Stimulated activated naive CD8-positive, alpha-beta T cell treated with anti-CD3 and anti-CD28 coated beads, Interleukin-15, amount 100 ng/mL, for 72 hours (primary cell): ENCODE measurements around the gene ZNF436.

Experiments
- ATAC-seq: fragments of 150-1000 bp; cut with Tn5 transposase; 2 replicates; pipeline ENCODE4 v1.10.0; 2021; ENCODE audit warnings: mild to moderate bottlenecking, moderate library complexity
- DNase-seq, 2 donors: peaks; one replicate each; pipeline ENCODE4 v3.0.0; 2021 to 2022
- H3K27ac Mint-ChIP-seq, 2 donors: one replicate each; pipeline ENCODE4 v1.8.0; 2022; ENCODE audit warnings: mild to moderate bottlenecking in 2 of 2, mixed read lengths in 2 of 2, moderate library complexity in 2 of 2
- H3K27me3 Mint-ChIP-seq: one replicate; pipeline ENCODE4 v1.8.0; 2022; ENCODE audit warnings: mixed read lengths
- H3K4me1 Mint-ChIP-seq: one replicate; pipeline ENCODE4 v1.8.0; 2022; ENCODE audit warnings: mild to moderate bottlenecking, mixed read lengths
- H3K4me3 Mint-ChIP-seq, 2 donors: one replicate each; pipeline ENCODE4 v1.8.0; 2022; ENCODE audit warnings: mild to moderate bottlenecking in 2 of 2, mixed read lengths in 2 of 2, moderate library complexity in 1 of 2
- H3K9me3 Mint-ChIP-seq, 2 donors: one replicate each; pipeline ENCODE4 v1.8.0; 2022; ENCODE audit warnings: mixed read lengths in 2 of 2

Gene ZNF436

GRCh38 chr1:23369335-23370013, at the start of gene ZNF436:
Gene ZNF436, minus strand, starts transcription at chr1:23369836. Its CDS starts 1,831 bp downstream, at chr1:23368005.
- ATAC-seq (no peak), DNase-seq (peak; percentile 4 to 26)
- Mint-ChIP-seq H3K4me3 (peak within 1 kb of the TSS; percentile 98), H3K27me3 (no peaks in the 10 kb centered on the region), H3K4me1 (peaks cover 47% of the 10 kb centered on the region), H3K27ac (peak within 1 kb of the TSS; percentile 98), H3K9me3 (peaks cover 0 to 9% of the 10 kb centered on the region in 2 donors)

- H3K9me3 Mint-ChIP-seq = no peaks in the 10 kb centered on the region
- peaks cover 26% of the 10 kb centered on the region for H3K4me1 Mint-ChIP-seq
- no peak for DNase-seq
- H3K27ac Mint-ChIP-seq = no peak overlapping the region
- no peak for ATAC-seq
- H3K27me3 Mint-ChIP-seq = peaks cover 4% of the 10 kb centered on the region
- H3K4me3 Mint-ChIP-seq = no peak overlapping the region
Measured at GRCh38 chr1:23419180-23419579, 49.5 kb upstream of the ZNF436 start.

- no peaks in the 10 kb centered on the region for H3K27me3 Mint-ChIP-seq
- H3K4me3 Mint-ChIP-seq = no peak overlapping the region
- peak overlapping the region in 1 of 2 donors; percentile 48 for H3K27ac Mint-ChIP-seq
- peaks cover 9% of the 10 kb centered on the region for H3K4me1 Mint-ChIP-seq
- DNase-seq = no peak
- ATAC-seq = no peak
- no peaks in the 10 kb centered on the region for H3K9me3 Mint-ChIP-seq
Measured at GRCh38 chr1:23417570-23417969, 47.9 kb upstream of the ZNF436 start.

- no peaks in the 10 kb centered on the region for H3K27me3 Mint-ChIP-seq
- ATAC-seq (no peak), DNase-seq (no peak)
- H3K4me3 Mint-ChIP-seq = no peak overlapping the region
- H3K27ac Mint-ChIP-seq = no peak overlapping the region
- H3K4me1 Mint-ChIP-seq = peaks cover 3% of the 10 kb centered on the region
- no peaks in the 10 kb centered on the region for H3K9me3 Mint-ChIP-seq
Measured at GRCh38 chr1:23416964-23417363, 47.3 kb upstream of the ZNF436 start.

- Mint-ChIP-seq H3K4me3 (no peak overlapping the region), H3K4me1 (peaks cover 7% of the 10 kb centered on the region), H3K9me3 (no peaks in the 10 kb centered on the region), H3K27ac (no peak overlapping the region), H3K27me3 (no peaks in the 10 kb centered on the region)
- DNase-seq (no peak), ATAC-seq (no peak)
Measured at GRCh38 chr1:23408797-23409290, 39.2 kb upstream of the ZNF436 start.

GRCh38 chr1:23407016-23407630, 37.5 kb upstream of the ZNF436 start:
- ATAC-seq (no peak), DNase-seq (no peak)
- Mint-ChIP-seq H3K27ac (no peak overlapping the region), H3K4me1 (peaks cover 11% of the 10 kb centered on the region), H3K9me3 (no peaks in the 10 kb centered on the region), H3K27me3 (no peaks in the 10 kb centered on the region), H3K4me3 (no peak overlapping the region)

- H3K27me3 Mint-ChIP-seq = no peaks in the 10 kb centered on the region
- H3K4me3 Mint-ChIP-seq = no peak overlapping the region
- DNase-seq (no peak), ATAC-seq (no peak)
- H3K4me1 Mint-ChIP-seq = peaks cover 11% of the 10 kb centered on the region
- no peaks in the 10 kb centered on the region for H3K9me3 Mint-ChIP-seq
- no peak overlapping the region for H3K27ac Mint-ChIP-seq
Measured at GRCh38 chr1:23405946-23406345, 36.3 kb upstream of the ZNF436 start.

GRCh38 chr1:23403735-23404486, 34.3 kb upstream of the ZNF436 start:
- H3K4me3 Mint-ChIP-seq = peak overlapping the region in 1 of 2 donors; percentile 51
- ATAC-seq = peak; percentile 95
- peak; percentile 79 to 83 for DNase-seq
- H3K27me3 Mint-ChIP-seq = no peaks in the 10 kb centered on the region
- H3K4me1 Mint-ChIP-seq = peaks cover 11% of the 10 kb centered on the region
- H3K27ac Mint-ChIP-seq = peak overlapping the region in 1 of 2 donors; percentile 43
- H3K9me3 Mint-ChIP-seq = no peaks in the 10 kb centered on the region

- DNase-seq (no peak), ATAC-seq (peak; percentile 6)
- H3K27ac Mint-ChIP-seq = no peak overlapping the region
Measured at GRCh38 chr1:23403355-23403734, 33.7 kb upstream of the ZNF436 start.

GRCh38 chr1:23403038-23403336, 33.4 kb upstream of the ZNF436 start:
- no peak for ATAC-seq
- peaks cover 11% of the 10 kb centered on the region for H3K4me1 Mint-ChIP-seq
- H3K9me3 Mint-ChIP-seq = no peaks in the 10 kb centered on the region
- H3K4me3 Mint-ChIP-seq = no peak overlapping the region
- DNase-seq = no peak
- H3K27me3 Mint-ChIP-seq = no peaks in the 10 kb centered on the region
- H3K27ac Mint-ChIP-seq = no peak overlapping the region

More at GRCh38 chr1:23403355-23403734, 33.7 kb upstream of the ZNF436 start:
- Mint-ChIP-seq H3K9me3 (no peaks in the 10 kb centered on the region), H3K4me3 (no peak overlapping the region), H3K4me1 (peaks cover 11% of the 10 kb centered on the region), H3K27me3 (no peaks in the 10 kb centered on the region)

GRCh38 chr1:23402286-23403037, 32.8 kb upstream of the ZNF436 start:
- no peaks in the 10 kb centered on the region for H3K27me3 Mint-ChIP-seq
- no peak for DNase-seq
- ATAC-seq = no peak
- peak overlapping the region in 1 of 2 donors; percentile 85 for H3K27ac Mint-ChIP-seq
- H3K4me3 Mint-ChIP-seq = no peak overlapping the region
- H3K4me1 Mint-ChIP-seq = peaks cover 11% of the 10 kb centered on the region
- no peaks in the 10 kb centered on the region for H3K9me3 Mint-ChIP-seq

- no peak overlapping the region for H3K27ac Mint-ChIP-seq
- ATAC-seq (no peak), DNase-seq (no peak)
- peaks cover 11% of the 10 kb centered on the region for H3K4me1 Mint-ChIP-seq
- no peaks in the 10 kb centered on the region for H3K27me3 Mint-ChIP-seq
- H3K9me3 Mint-ChIP-seq = no peaks in the 10 kb centered on the region
- no peak overlapping the region for H3K4me3 Mint-ChIP-seq
Measured at GRCh38 chr1:23401313-23401712, 31.7 kb upstream of the ZNF436 start.

GRCh38 chr1:23400324-23401114, 30.9 kb upstream of the ZNF436 start:
- ATAC-seq (no peak), DNase-seq (no peak)
- H3K4me1 Mint-ChIP-seq = peaks cover 17% of the 10 kb centered on the region
- H3K9me3 Mint-ChIP-seq = no peaks in the 10 kb centered on the region
- H3K4me3 Mint-ChIP-seq = no peak overlapping the region
- H3K27ac Mint-ChIP-seq = peak overlapping the region in 1 of 2 donors; percentile 72
- no peaks in the 10 kb centered on the region for H3K27me3 Mint-ChIP-seq

GRCh38 chr1:23399229-23399628, 29.6 kb upstream of the ZNF436 start:
- Mint-ChIP-seq H3K27ac (no peak overlapping the region), H3K4me3 (no peak overlapping the region), H3K9me3 (no peaks in the 10 kb centered on the region), H3K27me3 (no peaks in the 10 kb centered on the region), H3K4me1 (peaks cover 14% of the 10 kb centered on the region)
- ATAC-seq = no peak
- DNase-seq = no peak

GRCh38 chr1:23397908-23398307, 28.3 kb upstream of the ZNF436 start:
- no peak for DNase-seq
- Mint-ChIP-seq H3K9me3 (no peaks in the 10 kb centered on the region), H3K27ac (no peak overlapping the region), H3K27me3 (no peaks in the 10 kb centered on the region), H3K4me3 (no peak overlapping the region), H3K4me1 (peaks cover 7% of the 10 kb centered on the region)
- ATAC-seq = no peak
